Neural cell (in vitro differentiated cells): ENCODE measurements around the gene SMO. TPM values are rescaled to one million over a fixed set of nuclear protein-coding genes. Genes with fewer than 3 reads are reported as not detected.

Experiments used
- H2AFZ ChIP-seq: fragments of 200-600, 300-800 bp; sonication (generic), shearing (Covaris generic); 2 replicates; pipeline ENCODE4 v1.6.0; 2014; ENCODE audit warnings: low read depth, mild to moderate bottlenecking, antibody characterized with exemption, low read length, moderate library complexity
- H3F3A ChIP-seq: fragments of 200-600 bp; shearing (Covaris generic); 2 replicates; pipeline ENCODE4 v1.6.1; 2016; ENCODE audit warnings: mild to moderate bottlenecking, moderate library complexity, mixed read lengths, antibody characterized with exemption, low read length; ENCODE audit not compliant: insufficient read depth, poor library complexity, severe bottlenecking
- H3K27ac ChIP-seq: fragments of 200-600, 300-800 bp; sonication (generic), shearing (Covaris generic); 2 replicates; pipeline ENCODE4 v1.5.1; 2014; ENCODE audit warnings: mild to moderate bottlenecking, low read length, moderate library complexity
- H3K27me3 ChIP-seq: fragments of 300-800, 200-600 bp; sonication (generic), shearing (Covaris generic); 2 replicates; pipeline ENCODE4 v1.6.0; 2014; ENCODE audit warnings: mild to moderate bottlenecking, low read depth, low read length, moderate library complexity; ENCODE audit not compliant: insufficient read depth
- H3K36me3 ChIP-seq: fragments of 300-800, 200-600 bp; sonication (generic), shearing (Covaris generic); 2 replicates; pipeline ENCODE4 v1.5.1; 2014; ENCODE audit warnings: mild to moderate bottlenecking, antibody characterized with exemption, low read length, moderate library complexity; ENCODE audit not compliant: insufficient read depth
- H3K4me2 ChIP-seq: fragments of 300-800, 200-600 bp; sonication (generic), shearing (Covaris generic); 2 replicates; pipeline ENCODE4 v1.6.0; 2014; ENCODE audit warnings: mild to moderate bottlenecking, low read length
- H3K4me3 ChIP-seq: fragments of 300-800, 200-600 bp; sonication (generic), shearing (Covaris generic); 2 replicates; pipeline ENCODE4 v1.5.1; 2014; ENCODE audit warnings: mild to moderate bottlenecking, low read length, moderate library complexity
- H3K79me2 ChIP-seq: fragments of 200-600 bp; shearing (Covaris generic); replicated peaks from 2 replicates; pipeline ENCODE4 v1.6.0; 2014; ENCODE audit warnings: mild to moderate bottlenecking, low read length, moderate library complexity; ENCODE audit not compliant: insufficient read depth
- H3K9ac ChIP-seq: fragments of 300-800, 200-600 bp; sonication (generic), shearing (Covaris generic); 2 replicates; pipeline ENCODE4 v1.6.1; 2016; ENCODE audit warnings: mild to moderate bottlenecking, low read length, mixed read lengths
- H3K9me2 ChIP-seq: fragments of 200-600 bp; shearing (Covaris generic); 2 replicates; pipeline ENCODE4 v1.6.1; 2016; ENCODE audit warnings: mild to moderate bottlenecking, low read length, mixed read lengths; ENCODE audit not compliant: insufficient read depth
- H3K9me3 ChIP-seq: fragments of 200-600, 300-800 bp; sonication (generic), shearing (Covaris generic); 2 replicates; pipeline ENCODE4 v1.6.1; 2016; ENCODE audit warnings: mild to moderate bottlenecking, mixed run types, low read length, moderate library complexity, mixed read lengths
- H4K20me1 ChIP-seq: fragments of 200-600 bp; shearing (Covaris generic); 2 replicates; pipeline ENCODE4 v1.6.1; 2016; ENCODE audit warnings: mild to moderate bottlenecking, mixed run types; ENCODE audit not compliant: insufficient read depth
- EP300 ChIP-seq: fragments of 450-650 bp; conservative IDR thresholded peaks from 2 replicates; pipeline ENCODE4 v1.6.1; 2014; ENCODE audit warnings: antibody characterized with exemption, mild to moderate bottlenecking, moderate library complexity; ENCODE audit not compliant: poor library complexity, severe bottlenecking
- EZH2 ChIP-seq: fragments of 200-600, 300-800 bp; shearing (Covaris generic), sonication (generic); IDR thresholded peaks from 2 replicates; pipeline ENCODE4 v1.6.1; 2014; ENCODE audit warnings: antibody characterized with exemption, low read length, borderline replicate concordance, mild to moderate bottlenecking; ENCODE audit not compliant: insufficient read depth, poor library complexity, severe bottlenecking
- MXI1 ChIP-seq: fragments of 450-650 bp; conservative IDR thresholded peaks from 2 replicates; pipeline ENCODE4 v1.6.1; 2014; ENCODE audit warnings: antibody characterized with exemption, mild to moderate bottlenecking; ENCODE audit not compliant: poor library complexity, severe bottlenecking
- POLR2AphosphoS5 ChIP-seq: IDR thresholded peaks from 2 replicates; pipeline ENCODE4 v1.6.1; 2012
- RAD21 ChIP-seq: fragments of 450-650 bp; conservative IDR thresholded peaks from 2 replicates; pipeline ENCODE4 v1.6.1; 2014; ENCODE audit warnings: antibody characterized with exemption, mild to moderate bottlenecking, moderate library complexity
- SMC3 ChIP-seq: fragments of 450-650 bp; conservative IDR thresholded peaks from 2 replicates; pipeline ENCODE4 v1.6.1; 2014; ENCODE audit warnings: antibody characterized with exemption, mild to moderate bottlenecking, moderate library complexity; ENCODE audit not compliant: poor library complexity
- TAF1 ChIP-seq: IDR thresholded peaks from 2 replicates; pipeline ENCODE4 v1.6.1; 2012; ENCODE audit warnings: low read depth
- polyA plus RNA-seq: library from polyadenylated mRNA; depleted of rRNA; stranded (reverse); fragments of >200 nt; gene quantifications from 2 replicates; pipeline ENCODE4 v1.2.3, GENCODE V29; 2014
- TF ChIP-seq, protein P1 (sequence below): fragments of 450-650 bp; IDR thresholded peaks from 2 replicates; pipeline ENCODE4 v1.5.1; 2014; ENCODE audit warnings: antibody characterized with exemption, mild to moderate bottlenecking, moderate library complexity; ENCODE audit not compliant: poor library complexity, severe bottlenecking
- TF ChIP-seq, protein P2 (sequence below): IDR thresholded peaks from 2 replicates; pipeline ENCODE4 v1.6.1; 2012; ENCODE audit warnings: borderline replicate concordance

The SMO gene
- polyA plus RNA-seq, 1 donor from 2014 or later = 8.8 TPM

DNA sequence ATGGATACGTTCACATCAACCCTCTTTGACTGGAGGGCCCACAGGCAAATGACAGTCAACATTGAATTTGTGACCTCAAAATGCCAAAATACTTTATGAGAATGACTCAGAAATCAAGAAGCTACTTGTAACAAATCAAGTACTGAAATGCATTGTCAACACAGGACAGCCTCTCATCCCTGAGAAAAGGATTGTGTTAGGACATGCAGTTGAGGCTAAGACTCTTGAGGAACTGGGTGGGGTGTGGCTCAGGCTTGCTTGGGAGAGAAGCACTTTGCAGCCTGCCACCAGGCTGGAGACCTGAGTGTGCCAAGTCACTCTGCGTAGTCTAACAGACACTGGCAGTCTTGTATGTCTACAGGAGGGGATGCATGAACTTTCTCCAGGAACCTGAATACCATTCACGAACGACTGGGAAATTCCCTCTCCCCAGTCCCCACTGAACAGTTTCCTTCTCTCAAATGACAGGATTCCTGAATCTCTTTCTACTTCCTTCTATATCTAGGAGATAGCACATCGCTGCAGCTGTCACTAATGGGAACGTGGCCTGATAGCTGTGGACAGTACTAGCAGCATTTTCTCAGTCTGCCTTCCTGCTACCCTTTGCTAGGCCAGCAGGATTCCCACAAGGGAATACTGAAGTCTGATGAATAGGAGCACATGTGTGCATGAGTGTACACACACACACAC lies 3.3 kb upstream of the SMO start:
- H3K79me2 ChIP-seq = peaks cover 9% of the 10 kb centered on the region
- no peak overlapping the region for H3K4me3 ChIP-seq
- no peaks in the 10 kb centered on the region for H3K9me3 ChIP-seq
- H3K9ac ChIP-seq = no peak overlapping the region
- no peaks in the 10 kb centered on the region for H3K36me3 ChIP-seq
- H3F3A ChIP-seq = no peaks in the 10 kb centered on the region
- H2AFZ ChIP-seq = no peak overlapping the region
- H4K20me1 ChIP-seq = no peaks in the 10 kb centered on the region
- no peaks in the 10 kb centered on the region for H3K27me3 ChIP-seq
- no peak overlapping the region for H3K27ac ChIP-seq
- TF ChIP-seq, protein P1, sequence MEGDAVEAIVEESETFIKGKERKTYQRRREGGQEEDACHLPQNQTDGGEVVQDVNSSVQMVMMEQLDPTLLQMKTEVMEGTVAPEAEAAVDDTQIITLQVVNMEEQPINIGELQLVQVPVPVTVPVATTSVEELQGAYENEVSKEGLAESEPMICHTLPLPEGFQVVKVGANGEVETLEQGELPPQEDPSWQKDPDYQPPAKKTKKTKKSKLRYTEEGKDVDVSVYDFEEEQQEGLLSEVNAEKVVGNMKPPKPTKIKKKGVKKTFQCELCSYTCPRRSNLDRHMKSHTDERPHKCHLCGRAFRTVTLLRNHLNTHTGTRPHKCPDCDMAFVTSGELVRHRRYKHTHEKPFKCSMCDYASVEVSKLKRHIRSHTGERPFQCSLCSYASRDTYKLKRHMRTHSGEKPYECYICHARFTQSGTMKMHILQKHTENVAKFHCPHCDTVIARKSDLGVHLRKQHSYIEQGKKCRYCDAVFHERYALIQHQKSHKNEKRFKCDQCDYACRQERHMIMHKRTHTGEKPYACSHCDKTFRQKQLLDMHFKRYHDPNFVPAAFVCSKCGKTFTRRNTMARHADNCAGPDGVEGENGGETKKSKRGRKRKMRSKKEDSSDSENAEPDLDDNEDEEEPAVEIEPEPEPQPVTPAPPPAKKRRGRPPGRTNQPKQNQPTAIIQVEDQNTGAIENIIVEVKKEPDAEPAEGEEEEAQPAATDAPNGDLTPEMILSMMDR = no peak
- TF ChIP-seq MXI1 = no peak
- no peak for TF ChIP-seq POLR2AphosphoS5
- TF ChIP-seq, protein P2, sequence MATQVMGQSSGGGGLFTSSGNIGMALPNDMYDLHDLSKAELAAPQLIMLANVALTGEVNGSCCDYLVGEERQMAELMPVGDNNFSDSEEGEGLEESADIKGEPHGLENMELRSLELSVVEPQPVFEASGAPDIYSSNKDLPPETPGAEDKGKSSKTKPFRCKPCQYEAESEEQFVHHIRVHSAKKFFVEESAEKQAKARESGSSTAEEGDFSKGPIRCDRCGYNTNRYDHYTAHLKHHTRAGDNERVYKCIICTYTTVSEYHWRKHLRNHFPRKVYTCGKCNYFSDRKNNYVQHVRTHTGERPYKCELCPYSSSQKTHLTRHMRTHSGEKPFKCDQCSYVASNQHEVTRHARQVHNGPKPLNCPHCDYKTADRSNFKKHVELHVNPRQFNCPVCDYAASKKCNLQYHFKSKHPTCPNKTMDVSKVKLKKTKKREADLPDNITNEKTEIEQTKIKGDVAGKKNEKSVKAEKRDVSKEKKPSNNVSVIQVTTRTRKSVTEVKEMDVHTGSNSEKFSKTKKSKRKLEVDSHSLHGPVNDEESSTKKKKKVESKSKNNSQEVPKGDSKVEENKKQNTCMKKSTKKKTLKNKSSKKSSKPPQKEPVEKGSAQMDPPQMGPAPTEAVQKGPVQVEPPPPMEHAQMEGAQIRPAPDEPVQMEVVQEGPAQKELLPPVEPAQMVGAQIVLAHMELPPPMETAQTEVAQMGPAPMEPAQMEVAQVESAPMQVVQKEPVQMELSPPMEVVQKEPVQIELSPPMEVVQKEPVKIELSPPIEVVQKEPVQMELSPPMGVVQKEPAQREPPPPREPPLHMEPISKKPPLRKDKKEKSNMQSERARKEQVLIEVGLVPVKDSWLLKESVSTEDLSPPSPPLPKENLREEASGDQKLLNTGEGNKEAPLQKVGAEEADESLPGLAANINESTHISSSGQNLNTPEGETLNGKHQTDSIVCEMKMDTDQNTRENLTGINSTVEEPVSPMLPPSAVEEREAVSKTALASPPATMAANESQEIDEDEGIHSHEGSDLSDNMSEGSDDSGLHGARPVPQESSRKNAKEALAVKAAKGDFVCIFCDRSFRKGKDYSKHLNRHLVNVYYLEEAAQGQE = no peak
- TF ChIP-seq EP300 = no peak
- no peak for TF ChIP-seq TAF1
- no peak overlapping the region for H3K4me2 ChIP-seq
- no peaks in the 10 kb centered on the region for H3K9me2 ChIP-seq

DNA sequence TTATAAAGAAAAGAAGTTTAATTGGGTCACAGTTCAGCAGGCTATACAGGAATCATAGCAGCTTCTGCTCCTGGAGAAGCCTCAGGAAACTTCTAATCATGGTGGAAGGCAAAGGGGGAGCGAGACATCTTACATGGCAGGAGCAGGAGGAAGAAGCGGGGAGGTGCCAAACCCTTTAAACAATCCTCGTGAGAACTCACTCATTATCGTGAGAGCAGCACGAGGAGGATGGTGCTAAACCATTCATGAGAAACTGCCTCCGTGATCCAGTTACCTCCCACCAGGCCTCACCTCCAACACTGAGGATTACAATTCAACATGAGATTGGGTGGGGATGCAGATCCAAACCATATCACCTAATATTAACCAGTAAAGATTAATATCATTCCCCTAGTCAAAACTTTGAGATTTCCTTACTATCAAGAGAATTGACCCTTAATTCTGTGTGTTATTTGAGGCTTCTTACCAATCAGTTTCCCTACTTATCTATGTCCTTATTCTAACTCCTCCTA lies 1.6 kb upstream of the SMO start:
- Histone ChIP-seq H3K27me3 (no peaks in the 10 kb centered on the region), H2AFZ (no peak overlapping the region), H3F3A (no peaks in the 10 kb centered on the region), H3K4me2 (no peak overlapping the region), H3K9ac (no peak overlapping the region), H3K79me2 (peaks cover 26% of the 10 kb centered on the region), H3K27ac (no peak overlapping the region), H3K9me3 (no peaks in the 10 kb centered on the region), H3K9me2 (no peaks in the 10 kb centered on the region), H4K20me1 (no peaks in the 10 kb centered on the region), H3K4me3 (no peak overlapping the region), H3K36me3 (no peaks in the 10 kb centered on the region)
- TF ChIP-seq, protein P2 = no peak
- TF ChIP-seq MXI1 = no peak
- TF ChIP-seq, protein P1 = no peak
- TF ChIP-seq SMC3 = no peak
- no peak for TF ChIP-seq EZH2
- no peak for TF ChIP-seq TAF1
- no peak for TF ChIP-seq RAD21
- TF ChIP-seq POLR2AphosphoS5 = no peak
- no peak for TF ChIP-seq EP300
